GM13976 (cell line): ENCODE results near the gene PSMA1.

ENCODE experiments used
- DNase-seq: peaks from one replicate; pipeline ENCODE4 v3.0.0; 2012; ENCODE audit warnings: low spot score
- in situ Hi-C: fragments of 300-500 bp; cut with MboI; formaldehyde crosslinking; loops from one replicate; pipeline ENCODE4 v1.12.0; 2022; ENCODE audit warnings: low sequenced_read_pairs, mixed read lengths, inconsistent platforms; ENCODE audit not compliant: unreplicated experiment
- TF ChIP-seq, protein P1 (sequence below): IDR thresholded peaks from 2 replicates; pipeline ENCODE4 v1.5.1; 2012; ENCODE audit warnings: borderline replicate concordance, mild to moderate bottlenecking; ENCODE audit not compliant: insufficient read depth; ENCODE audit errors: extremely low read depth, missing control alignments, control extremely low read depth

Gene PSMA1

GRCh38 chr11:14529951-14530350 is 9.8 kb upstream of the PSMA1 start:
- TF ChIP-seq, protein P1, sequence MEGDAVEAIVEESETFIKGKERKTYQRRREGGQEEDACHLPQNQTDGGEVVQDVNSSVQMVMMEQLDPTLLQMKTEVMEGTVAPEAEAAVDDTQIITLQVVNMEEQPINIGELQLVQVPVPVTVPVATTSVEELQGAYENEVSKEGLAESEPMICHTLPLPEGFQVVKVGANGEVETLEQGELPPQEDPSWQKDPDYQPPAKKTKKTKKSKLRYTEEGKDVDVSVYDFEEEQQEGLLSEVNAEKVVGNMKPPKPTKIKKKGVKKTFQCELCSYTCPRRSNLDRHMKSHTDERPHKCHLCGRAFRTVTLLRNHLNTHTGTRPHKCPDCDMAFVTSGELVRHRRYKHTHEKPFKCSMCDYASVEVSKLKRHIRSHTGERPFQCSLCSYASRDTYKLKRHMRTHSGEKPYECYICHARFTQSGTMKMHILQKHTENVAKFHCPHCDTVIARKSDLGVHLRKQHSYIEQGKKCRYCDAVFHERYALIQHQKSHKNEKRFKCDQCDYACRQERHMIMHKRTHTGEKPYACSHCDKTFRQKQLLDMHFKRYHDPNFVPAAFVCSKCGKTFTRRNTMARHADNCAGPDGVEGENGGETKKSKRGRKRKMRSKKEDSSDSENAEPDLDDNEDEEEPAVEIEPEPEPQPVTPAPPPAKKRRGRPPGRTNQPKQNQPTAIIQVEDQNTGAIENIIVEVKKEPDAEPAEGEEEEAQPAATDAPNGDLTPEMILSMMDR = no peak
- no peak for DNase-seq
- in situ Hi-C loops = no loop called here

GRCh38 chr11:14529321-14529720 is 9.1 kb upstream of the PSMA1 start:
- no peak for DNase-seq
- TF ChIP-seq, protein P1 = no peak
- in situ Hi-C loops = no loop called here

- no peak for DNase-seq
- TF ChIP-seq, protein P1 = no peak
- in situ Hi-C loops = no loop called here
Measured at GRCh38 chr11:14522801-14523200, 2.6 kb upstream of the PSMA1 start.

DNA sequence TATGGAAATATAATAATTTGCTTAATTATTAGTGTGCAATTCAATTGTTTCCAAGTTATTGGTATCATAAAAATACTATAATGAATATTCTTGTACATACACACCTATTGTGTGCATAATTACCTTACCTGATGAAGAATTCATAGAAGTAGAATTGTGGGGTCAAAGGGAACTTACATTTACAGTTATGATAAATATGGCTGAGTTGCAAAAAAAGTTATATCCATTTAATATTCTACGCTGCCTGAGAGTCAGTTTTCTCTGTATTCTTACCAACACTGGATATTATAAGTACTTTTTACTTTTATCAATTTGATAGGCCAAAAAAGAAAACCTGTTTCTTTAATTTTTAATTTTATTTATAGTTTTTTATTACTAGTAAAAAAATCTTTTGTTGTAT is 2.1 kb upstream of the PSMA1 start:
- in situ Hi-C loops = no loop called here
- DNase-seq = no peak
- TF ChIP-seq, protein P1 = no peak

- in situ Hi-C loops = no loop called here
- no peak for DNase-seq
- TF ChIP-seq, protein P1 = no peak
Measured at GRCh38 chr11:14520747-14521151, 563 bp upstream of the PSMA1 start.

DNA sequence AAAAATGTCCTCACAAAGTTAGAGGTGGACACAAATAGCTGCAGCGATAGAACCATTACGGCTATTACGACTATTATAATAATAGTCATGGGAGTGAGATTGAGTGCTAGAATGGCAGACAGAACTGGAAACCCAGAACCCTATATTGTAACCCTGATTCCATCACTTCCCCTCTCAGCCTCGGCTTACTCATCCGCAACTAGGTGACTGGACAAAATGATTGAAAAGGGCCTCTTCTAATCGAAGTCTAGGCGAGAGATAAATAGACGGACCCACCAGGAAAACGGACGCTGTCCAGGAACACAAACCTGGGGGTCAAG is 629 bp downstream of the PSMA1 start:
- no peak for DNase-seq
- TF ChIP-seq, protein P1 = no peak
- in situ Hi-C loops = no loop called here

- TF ChIP-seq, protein P1 = no peak
- DNase-seq = no peak
- in situ Hi-C loops = no loop called here
Measured at GRCh38 chr11:14518820-14519219, 1.4 kb downstream of the PSMA1 start.
